GM21717 (cell line): ENCODE results near the gene TNFRSF12A.

ENCODE experiments used
- ATAC-seq: cut with Tn5 transposase; IDR thresholded peaks from one replicate; pipeline ENCODE4 v1.9.1; 2021; ENCODE audit warnings: mild to moderate bottlenecking, moderate library complexity; ENCODE audit not compliant: unreplicated experiment

TNFRSF12A gene

DNA sequence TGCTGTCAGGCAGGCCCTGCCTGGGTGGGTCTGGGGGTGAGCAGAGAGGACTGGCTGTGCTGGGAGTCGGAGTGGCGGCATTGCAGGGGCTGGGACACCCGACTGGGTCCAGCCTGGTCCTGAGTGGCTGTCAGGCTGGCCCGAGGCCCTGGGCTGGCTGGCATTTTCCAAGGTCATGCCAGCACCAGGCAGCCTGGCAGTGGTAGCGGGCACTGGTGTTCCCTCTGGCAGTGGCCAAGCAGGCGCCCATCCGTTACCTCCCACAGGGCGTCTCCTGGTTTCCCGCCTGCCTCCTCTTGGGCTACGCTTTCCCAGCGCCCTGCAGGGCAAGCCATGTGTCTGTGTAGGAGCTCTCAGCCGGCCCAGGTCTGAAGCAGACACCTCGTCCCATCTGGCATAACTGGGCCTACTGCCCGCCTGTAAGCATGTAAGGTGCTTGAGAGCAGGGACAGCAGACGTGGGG lies 34.2 kb upstream of the TNFRSF12A start:
- ATAC-seq: no peak

DNA sequence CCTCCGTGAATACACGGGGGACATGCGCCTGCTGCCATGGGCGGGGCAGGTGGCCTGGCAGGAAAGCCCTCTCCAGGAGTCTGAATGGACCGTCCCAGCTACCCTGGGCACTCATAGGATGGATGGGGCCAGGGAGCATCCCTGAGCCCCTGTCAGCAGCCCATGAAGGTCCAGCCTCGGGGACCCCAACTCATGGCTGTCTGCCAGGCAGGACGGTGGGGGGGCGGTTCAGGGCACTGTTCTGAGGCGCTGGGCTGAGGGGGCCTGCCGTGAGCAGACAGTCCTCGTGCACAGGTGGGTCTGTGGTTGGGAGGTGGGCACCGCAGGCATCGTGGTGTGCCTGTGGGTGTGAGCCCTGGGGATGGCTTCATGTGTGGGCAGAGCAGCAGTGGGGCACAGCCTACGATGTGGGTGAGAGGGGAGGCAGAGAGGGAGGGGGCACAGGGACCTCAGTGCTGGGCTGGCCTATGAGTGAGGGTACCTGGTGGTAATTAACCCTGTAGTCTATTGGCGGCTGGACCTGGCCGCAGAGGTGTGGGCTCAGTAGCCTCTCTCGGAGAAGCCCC lies 33.5 kb upstream of the TNFRSF12A start:
- ATAC-seq: no peak

DNA sequence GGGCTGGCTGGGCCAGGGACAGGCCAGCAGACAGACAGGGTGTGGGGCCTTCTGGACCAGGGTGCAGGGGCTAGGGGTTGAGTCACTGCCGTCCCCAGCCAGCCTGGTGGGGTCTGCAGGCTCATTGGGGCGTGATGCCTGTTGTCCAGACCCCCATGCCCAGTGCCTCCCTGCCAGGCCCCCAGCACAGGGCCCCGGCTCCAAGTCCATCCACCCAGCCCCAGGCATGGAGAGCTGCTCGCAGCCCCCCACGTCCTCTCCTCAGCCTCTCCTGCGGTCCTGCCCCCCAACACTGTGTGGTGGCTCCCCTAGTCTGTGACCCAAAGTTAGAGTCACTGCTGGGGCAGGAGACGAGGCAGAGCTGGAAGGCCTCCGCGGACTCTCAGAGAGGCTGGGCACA lies 32.9 kb upstream of the TNFRSF12A start:
- ATAC-seq: no peak

DNA sequence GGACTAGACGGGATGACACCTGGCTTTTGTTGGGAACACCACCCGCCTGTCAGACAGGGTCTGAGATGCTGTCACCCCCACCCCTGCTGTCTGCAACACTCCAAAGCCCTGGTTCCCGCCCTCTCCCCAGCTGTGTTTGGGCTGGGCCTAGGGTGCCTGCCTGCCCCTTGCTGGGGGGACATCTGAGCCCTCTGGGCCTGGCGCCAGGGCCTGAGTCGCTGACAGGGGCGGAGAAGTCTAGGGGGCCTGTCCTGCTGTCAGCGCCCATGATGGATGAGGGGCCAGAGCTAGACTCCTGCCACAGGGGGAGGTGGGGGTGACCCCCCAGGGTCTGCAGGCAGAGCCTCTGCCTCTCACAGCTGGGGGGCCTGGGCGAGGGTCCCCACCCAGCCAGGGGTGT lies 32.3 kb upstream of the TNFRSF12A start:
- ATAC-seq: no peak

DNA sequence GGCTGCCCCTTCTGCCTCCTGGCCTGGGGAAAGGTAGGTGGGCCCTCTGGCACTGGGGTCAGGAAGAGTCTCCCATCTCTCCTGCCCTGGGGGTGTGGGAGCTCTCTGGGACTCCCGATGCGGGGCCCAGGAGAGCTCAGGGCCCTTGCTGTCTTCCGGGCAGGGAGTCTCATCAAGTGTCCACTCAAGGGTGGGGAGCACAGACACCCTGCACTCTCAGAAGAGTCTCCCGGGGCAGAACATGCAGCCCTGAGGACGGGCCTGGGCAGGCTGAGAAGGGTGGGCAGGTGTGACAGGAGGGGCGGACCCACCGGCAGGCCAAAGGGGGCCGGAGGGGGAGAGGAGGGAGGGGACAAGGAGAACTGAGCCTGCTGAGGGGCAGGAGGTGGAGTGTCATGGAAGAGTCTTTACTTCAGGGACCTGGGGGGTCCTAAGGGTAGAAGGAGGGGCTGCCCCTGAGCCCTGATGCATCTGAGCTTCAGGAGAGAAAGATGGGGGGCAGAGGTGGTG lies 31.5 kb upstream of the TNFRSF12A start:
- ATAC-seq: no peak

DNA sequence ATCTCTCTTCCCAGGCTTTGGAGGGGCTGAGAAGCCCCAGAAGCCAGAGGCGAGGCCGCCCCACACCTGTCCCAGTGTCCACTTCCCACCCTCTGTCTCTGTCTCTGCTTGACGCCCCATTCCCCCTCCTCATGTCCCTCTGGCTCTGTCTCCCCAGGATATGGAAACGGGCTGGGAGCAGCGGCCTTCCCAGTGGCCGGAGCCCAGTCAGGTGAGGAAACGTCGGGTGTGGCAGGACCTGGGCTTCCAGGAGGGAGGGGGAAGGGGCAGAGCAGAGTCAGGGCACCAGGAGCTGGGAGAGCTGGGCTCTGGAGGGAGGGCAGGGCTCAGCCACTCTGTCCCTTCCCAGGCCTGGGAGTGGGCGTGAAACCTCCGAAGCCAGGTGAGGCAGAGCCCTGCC lies 29.3 kb upstream of the TNFRSF12A start:
- ATAC-seq: no peak

DNA sequence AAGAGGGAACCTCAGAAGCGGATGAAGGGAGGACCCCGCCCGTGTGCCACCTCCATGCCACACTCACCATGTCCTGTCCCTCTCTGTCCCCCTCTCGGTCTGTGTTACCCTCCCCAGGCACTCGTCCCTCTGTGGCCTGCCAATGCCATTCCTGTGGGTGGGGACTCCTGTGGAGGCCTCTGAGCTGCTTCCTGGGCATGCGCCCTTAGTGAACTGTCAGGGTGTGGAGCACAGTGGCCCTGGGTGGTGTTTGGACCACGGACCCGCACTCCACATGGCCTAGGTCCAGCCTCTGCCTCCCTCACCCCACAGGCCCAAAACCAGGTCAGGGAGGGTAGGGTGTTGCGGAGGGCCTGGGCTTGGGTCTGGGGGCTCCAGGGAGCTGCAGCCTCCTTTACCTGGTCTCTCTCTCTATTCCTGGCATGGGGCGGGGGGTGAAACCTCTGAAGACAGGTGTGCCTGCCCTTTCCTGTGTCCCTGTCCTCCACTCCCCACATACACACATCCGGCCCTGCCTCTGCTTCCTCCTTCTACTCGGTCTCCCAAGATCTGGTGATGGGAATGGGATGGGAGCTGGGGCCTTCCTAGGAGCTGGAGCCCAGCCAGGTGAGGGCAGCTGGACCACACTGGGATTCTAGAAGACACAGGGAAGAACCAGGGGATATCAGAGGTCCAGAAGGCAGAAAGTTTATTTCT lies 28.5 kb upstream of the TNFRSF12A start:
- no peak for ATAC-seq

DNA sequence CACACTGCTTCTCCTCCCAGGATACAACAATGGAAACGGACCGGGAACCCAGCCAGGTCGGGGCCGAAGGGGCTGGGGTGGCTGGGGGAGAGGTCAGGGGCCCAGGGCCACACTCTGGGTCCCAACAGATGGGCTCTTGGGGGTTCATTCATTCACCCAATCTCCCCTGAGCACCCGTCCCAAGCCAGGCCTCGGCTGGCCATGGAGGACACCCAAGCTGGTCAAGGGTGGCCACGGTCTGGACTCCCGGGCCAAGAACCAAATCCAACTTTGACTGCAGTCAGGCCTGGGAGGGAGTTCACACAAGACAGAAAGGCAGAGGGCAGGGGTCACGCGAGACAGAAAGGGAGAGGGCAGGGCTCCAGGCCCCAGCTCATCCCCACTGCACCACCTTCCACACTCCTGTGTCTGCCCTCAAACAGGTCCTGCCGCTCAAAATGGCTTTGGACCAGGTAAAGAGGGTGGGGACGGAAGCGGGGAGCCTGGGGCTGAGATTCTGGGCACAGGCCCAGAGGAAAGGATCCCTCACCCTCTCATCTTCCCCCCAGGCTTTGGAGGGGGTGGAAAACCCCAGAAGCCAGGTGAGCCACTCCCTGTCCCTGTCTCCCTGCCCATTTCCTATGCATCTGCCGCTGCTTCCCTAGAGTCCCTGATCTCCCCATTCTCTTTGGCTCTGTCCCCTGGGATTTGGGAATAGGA lies 27.6 kb upstream of the TNFRSF12A start:
- ATAC-seq: no peak

DNA sequence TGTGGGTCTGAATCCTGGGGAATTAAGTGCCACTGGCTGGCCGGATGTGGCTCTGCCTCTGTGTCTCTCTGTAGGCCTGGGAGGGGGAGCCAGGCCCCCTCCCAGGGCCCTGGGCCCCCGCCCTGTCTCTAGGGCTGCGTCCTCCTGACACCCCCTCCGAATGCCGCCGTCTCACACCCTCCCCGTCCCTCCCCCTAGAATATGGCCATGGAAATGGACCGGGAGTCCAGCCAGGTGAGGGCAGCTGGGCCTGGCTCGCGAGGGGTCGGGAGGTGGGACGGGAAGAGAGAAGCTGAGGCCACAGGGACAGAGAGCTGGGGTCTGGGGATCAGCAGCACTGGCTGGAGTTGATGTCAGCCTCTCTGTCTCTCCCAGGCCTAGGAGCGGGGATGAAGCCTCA lies 23.9 kb upstream of the TNFRSF12A start:
- ATAC-seq: no peak

DNA sequence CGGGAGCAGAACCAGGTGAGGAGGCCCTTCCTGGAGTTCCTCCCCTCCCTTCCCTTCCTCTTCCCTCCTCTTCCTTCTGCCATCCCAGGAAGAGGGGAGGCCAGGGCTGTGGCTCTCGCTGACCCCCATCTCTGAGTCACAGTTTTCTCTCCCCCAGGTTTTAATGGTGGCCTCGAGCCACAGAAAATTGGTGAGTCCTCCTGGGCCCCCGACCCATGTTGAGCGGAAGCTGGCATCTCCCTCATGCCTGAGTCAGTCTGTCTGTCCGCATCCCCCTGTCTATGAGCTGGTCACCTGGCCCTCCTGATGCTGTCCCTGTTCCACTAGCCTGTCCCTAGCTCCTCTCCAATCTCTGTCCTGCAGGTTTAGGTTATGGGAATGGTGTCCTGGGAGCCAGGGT lies 20.2 kb upstream of the TNFRSF12A start:
- ATAC-seq: no peak

DNA sequence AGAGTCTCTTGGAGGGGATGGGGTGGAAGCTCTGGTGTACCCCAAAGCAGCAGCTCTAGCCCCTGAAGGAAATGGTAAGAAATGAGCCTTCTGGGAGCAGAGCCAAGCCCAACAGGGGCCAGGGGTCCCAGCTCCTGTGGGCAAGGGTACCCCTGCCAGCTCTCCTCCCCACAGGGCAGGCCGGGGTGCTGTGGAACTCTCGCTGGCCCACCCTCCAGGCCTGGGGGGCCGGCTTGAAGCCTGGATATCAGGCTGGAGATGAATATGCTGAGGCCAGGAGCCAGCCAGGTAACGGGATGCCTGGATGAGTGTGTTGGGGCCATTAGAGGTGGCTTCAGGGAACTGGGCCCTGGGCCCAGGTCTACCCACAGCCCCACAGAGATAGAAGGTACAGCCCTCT lies 19.6 kb upstream of the TNFRSF12A start:
- ATAC-seq: no peak

DNA sequence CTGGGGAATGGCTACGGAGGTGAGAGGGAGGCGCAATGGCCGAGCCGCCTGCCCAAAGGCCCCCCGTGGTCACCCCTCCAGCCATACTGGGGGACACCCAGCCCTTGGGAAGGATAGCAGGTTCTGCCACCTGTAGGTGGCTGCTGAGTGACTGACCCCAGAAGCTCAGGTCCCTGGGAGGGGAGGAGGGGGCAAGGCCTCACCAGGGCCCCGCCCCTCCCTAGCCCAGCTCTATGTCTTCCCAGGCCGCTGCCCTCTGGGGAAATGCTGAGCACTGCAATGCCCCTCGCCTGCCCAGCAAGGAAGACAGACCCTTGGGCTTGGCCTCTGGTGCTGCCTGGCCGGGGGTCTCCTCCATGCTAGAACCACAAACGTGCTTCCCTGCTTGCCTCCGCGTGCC lies 18.9 kb upstream of the TNFRSF12A start:
- no peak for ATAC-seq

DNA sequence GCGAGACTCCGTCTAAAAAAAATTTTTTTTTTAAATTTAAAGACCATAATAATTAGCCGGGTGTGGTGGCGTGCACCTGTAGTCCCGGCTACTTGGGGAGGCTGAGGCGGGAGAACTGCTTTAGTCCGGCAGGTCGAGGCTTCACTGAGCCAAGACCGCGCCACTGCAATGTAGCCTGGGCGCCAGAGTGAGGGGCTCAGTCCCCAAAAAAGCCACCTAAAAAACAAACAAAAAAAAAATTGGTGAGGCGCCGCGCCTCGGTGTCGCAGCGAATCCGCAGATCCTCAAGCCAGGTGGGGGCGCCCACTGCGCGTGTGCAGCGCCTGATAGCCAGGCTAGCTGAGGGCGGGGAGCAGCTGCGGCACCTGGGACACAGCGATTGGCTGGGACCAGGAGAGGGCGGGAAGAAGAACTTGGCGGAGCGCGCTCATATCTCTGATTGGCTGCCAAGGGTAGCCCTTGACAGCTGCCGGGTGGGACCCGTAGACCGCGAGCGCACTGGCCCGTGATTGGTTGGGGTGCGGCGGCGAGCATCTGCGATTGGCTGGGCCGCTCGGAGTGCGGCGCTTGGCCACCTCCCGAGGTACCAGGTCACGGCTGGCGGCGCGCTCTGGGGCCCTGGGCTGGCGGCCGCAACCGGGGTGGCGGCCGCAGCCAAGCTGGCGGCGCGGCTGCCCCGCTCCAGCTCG lies 16.4 kb upstream of the TNFRSF12A start:
- ATAC-seq: peak; percentile 94

DNA sequence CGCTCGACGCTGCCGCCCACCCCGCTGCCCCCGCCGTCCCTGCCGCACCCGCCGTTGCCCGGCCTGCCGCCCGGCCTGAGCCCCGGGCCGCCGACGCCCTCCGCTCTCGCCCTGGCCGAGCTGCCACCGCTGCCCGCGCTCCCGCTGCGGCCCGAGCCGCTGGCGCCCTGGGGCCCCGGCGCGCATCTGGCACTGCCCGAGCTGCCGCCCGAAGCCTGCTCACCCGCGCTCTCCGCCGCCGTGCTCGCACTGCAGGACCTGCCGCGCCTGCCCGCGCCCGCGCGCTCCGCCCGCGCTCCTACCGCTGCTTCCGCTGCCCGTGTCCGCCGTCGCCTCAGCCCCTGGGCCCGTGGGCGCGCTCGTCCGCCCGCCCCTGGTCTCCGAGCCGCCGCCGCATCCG lies 15.8 kb upstream of the TNFRSF12A start:
- ATAC-seq: no peak

DNA sequence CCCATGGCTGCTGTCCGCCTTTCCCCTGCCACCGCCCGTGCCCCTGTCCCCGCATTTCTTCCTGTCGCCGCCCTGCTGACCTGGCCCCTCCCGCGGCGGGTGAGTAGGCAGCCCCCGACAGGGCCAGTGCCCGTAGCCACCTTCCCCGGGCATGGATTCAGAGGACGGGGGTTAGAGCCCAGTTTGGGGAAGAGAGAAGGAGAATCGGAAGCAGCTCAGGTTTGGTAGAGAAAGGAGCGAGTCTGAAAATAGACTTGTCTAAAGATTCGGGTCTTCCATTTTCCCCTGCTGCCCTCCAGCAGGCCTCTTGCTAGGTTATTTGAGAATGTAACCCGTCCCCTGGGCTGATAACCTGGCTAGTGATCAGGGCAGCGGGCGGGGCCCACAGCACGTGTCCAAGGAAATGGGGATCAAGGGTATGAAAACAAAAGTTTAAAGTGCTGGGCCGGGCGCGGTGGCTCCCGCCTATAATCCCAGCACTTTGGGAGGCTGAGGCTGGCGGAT lies 15.3 kb upstream of the TNFRSF12A start:
- ATAC-seq: no peak

DNA sequence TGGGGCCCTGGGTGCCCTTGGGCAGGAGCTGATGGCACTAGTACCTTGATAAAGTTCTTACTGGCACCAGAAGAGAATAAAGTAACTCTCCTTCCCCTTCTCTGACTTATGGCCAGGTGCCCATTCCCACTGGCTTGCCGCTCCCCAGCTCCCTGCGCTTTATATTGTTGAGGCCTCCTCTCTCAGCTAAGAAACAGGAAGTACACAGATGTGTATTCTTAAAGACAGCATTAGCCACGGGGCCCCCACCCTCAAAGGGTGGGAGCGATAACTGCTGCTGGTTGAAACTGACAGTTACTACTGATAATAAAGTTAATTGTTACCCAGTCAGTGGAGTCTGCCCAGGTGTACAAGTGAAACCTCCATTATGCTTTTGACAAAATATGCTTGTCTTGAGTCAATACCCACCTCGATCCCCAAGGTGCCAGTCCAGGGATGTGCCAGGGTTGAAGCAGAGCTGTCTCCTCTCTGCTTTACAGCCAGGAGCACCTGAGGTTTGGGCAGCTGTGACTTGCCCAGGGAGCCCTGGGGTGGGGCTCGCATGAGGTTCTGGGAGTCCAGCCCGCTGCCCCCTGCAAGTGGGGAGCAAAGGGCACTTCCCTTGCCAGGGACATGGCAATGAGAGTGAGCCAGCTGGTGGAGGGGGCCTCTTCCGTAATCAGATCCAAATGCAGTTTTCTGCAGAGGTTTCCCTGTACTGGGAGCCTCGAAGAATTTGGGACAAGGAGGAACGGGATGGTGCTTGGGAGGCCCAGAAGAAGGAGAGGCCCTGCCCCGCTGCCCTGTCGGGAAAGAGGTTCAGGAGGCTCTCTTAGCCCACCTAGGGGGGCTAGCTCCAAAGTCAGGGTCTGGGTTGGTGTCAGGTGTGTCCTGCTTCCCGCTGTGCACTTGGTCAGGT lies 12.9 kb upstream of the TNFRSF12A start:
- ATAC-seq: no peak

DNA sequence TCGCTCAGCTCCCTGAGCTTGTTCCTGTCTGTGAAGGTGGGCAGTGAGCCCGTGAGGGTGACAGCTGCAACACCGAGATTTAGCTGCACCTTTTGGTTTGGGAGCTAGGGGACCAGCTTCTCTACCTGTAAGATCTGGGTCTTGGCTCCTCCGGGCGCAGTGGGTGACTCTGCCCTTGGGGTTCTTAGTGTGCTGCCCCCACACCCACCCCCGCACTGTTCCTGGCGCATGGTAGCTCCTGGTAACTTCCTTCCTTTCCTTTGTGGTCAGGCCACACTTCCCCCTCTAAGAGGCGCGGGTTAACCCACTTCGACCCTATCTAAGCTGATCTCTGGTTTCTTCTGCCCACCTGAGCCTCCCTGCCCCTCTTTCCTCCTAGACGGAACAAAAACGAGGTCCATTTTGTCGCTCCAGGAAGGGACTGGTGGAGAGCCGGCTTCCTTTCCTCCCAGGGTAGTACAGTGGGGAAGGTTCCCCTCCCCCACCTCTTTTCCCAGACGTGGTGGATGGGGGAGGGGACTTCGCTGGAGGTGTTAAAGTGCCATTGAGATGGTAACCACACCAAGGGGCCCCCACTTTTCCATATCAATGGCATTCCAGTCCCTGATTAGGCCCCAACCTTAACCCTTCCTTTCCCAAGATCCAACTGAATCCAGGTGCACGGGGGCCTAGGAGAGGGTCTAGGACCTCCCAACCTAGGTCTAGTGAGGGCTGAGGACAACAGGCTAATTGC lies 12.0 kb upstream of the TNFRSF12A start:
- no peak for ATAC-seq

DNA sequence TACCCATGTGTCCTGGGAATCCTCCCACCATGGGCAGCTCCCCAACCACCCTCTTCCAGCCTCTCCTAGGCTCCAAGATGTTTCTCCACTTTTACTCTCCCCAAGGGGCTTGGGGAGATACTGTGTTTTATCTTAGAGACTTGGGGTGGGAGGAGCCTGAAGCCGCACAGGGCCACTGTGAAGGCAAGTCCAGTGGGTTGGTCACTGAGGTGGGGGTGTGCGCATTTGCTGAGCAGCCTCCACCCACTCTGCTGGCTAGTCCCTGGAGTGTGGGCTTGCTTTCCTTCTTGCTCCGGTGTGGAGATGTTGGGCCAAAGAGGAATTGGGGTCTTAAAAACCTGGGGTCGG lies 11.5 kb upstream of the TNFRSF12A start:
- no peak for ATAC-seq

DNA sequence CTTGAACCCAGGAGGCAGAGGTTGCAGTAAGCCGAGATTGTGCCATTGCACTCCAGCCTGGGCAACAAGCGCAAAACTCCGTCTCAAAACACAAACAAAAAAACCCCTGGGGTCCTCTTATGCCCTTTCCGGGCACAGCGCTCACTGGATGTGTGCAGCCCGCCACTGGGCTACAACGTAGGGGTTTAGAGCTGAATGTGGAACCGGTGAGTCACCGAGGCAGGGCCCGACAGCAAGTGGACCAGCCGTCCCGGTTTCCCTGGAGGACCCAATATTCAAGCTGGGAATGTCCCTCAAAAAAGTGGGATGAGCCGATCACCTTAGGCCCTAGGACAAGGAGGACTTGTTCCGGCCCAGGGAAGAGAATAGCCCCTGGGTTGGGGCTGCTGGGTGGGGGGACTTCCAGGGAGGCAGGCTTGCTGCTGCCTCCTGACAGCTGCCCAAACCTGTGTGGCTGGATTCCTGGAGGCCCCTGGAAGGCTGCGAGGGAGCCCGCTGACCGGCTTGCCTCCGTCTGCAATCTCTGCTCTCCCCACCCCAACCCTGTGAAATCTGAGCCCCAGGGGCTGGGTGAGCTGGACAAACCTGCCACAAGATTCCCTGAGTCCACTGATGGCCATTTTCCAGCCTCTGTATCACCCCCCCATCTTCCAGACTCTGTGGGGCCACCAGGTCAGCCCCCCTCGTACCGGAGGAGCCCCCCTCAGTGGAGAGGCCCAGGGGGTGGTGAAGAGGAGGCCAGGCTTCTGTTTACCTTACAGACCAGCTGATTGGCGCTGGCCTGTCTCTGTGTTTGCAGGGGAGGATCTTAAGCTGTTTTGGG lies 10.4 kb upstream of the TNFRSF12A start:
- ATAC-seq: no peak
